HepG2 (cell line): Measurements from ENCODE around the gene STXBP2. TPM values are rescaled to one million over a fixed set of nuclear protein-coding genes. Genes with fewer than 3 reads are reported as not detected.

Experiments
- ATF7 ChIP-seq, 2 experiments: fragments of 450-650 bp in 1 of 2; sonication (generic) in 1 of 2; formaldehyde crosslinking in 1 of 2; IDR thresholded peaks; 2 replicates each; pipeline versions ENCODE4 v1.4.0 to v1.6.1; 2016 to 2020; ENCODE audit warnings: antibody characterized with exemption in 1 of 2, mild to moderate bottlenecking in 1 of 2, missing genetic modification reagents in 1 of 2
- BRD4 ChIP-seq: sonication (generic); formaldehyde crosslinking; IDR thresholded peaks from 2 replicates; pipeline ENCODE4 v1.4.0; 2020; ENCODE audit warnings: missing genetic modification reagents
- DNMT3B ChIP-seq: conservative IDR thresholded peaks from 2 replicates; pipeline ENCODE4 v1.6.1; 2016; ENCODE audit warnings: missing biosample characterization, control low read depth
- FOXK1 ChIP-seq: sonication (generic); formaldehyde crosslinking; IDR thresholded peaks from 2 replicates; pipeline ENCODE4 v1.4.0; 2020; ENCODE audit warnings: low read depth, missing genetic modification reagents, borderline replicate concordance
- GATA4 ChIP-seq: sonication (generic); IDR thresholded peaks from 2 replicates; pipeline ENCODE4 v1.6.1; 2016; ENCODE audit warnings: antibody characterized with exemption, low read depth, borderline replicate concordance
- HCFC1 ChIP-seq: fragments of 150-350 bp; IDR thresholded peaks from 2 replicates; pipeline ENCODE4 v1.6.1; 2014; ENCODE audit warnings: low read depth, low read length
- ISL2 ChIP-seq: sonication (generic); formaldehyde crosslinking; IDR thresholded peaks from 2 replicates; pipeline ENCODE4 v1.5.0; 2020; ENCODE audit warnings: missing genetic modification reagents
- KDM6A ChIP-seq: IDR thresholded peaks from 2 replicates; pipeline ENCODE4 v1.6.1; 2016; ENCODE audit warnings: low read depth
- KLF15 ChIP-seq: sonication (generic); formaldehyde crosslinking; IDR thresholded peaks from 2 replicates; pipeline ENCODE4 v1.8.1; 2023; ENCODE audit warnings: borderline replicate concordance, mild to moderate bottlenecking, inconsistent platforms, missing genetic modification reagents, mixed read lengths
- NPAS2 ChIP-seq: sonication (generic); formaldehyde crosslinking; IDR thresholded peaks from 2 replicates; pipeline ENCODE4 v1.8.0; 2022; ENCODE audit warnings: mild to moderate bottlenecking, missing genetic modification reagents, borderline replicate concordance
- REL ChIP-seq: sonication (generic); formaldehyde crosslinking; conservative IDR thresholded peaks from 2 replicates; pipeline ENCODE4 v1.8.0; 2022; ENCODE audit warnings: mild to moderate bottlenecking, missing genetic modification reagents, moderate library complexity
- SRSF9 ChIP-seq: fragments of 200-400 bp; formaldehyde crosslinking; IDR thresholded peaks from 2 replicates; pipeline ENCODE4 v1.6.1; 2018; ENCODE audit warnings: borderline replicate concordance, mild to moderate bottlenecking, low read depth, low read length; ENCODE audit not compliant: insufficient read depth, poor library complexity, severe bottlenecking
- TOPORS ChIP-seq: sonication (generic); formaldehyde crosslinking; IDR thresholded peaks from 2 replicates; pipeline ENCODE4 v1.8.0; 2023; ENCODE audit warnings: mild to moderate bottlenecking, missing genetic modification reagents
- ZNF143 ChIP-seq: sonication (generic); formaldehyde crosslinking; IDR thresholded peaks from 2 replicates; pipeline ENCODE4 v1.4.0; 2020; ENCODE audit warnings: missing genetic modification reagents
- ZNF644 ChIP-seq: IDR thresholded peaks from 2 replicates; pipeline ENCODE4 v1.6.1; 2016; ENCODE audit warnings: low read depth
- ZNF788 ChIP-seq: sonication (generic); formaldehyde crosslinking; IDR thresholded peaks from 2 replicates; pipeline ENCODE4 v1.5.0; 2020; ENCODE audit warnings: mild to moderate bottlenecking, missing genetic modification reagents, borderline replicate concordance
- polyA plus RNA-seq, 8 experiments: library from polyadenylated mRNA; depleted of rRNA in 3 of 8; stranded (reverse) in 7 of 8; unstranded in 1 of 8; fragments of >200 nt; fragmentation: Illumina TruSeq in 4 of 8; extraction: Trizol in 4 of 8; gene quantifications; 2 replicates each; pipeline versions ENCODE4 v1.2.1 to v1.2.3, GENCODE V29; 2011 to 2016; ENCODE audit warnings: low read depth in 4 of 8, missing spikeins in 1 of 8, mixed read lengths in 1 of 8; ENCODE audit not compliant: insufficient read depth in 1 of 8
- total RNA-seq, 5 experiments: library from RNA; depleted of rRNA; stranded (reverse); fragments of >200 nt; fragmentation: Illumina TruSeq; extraction: Trizol; gene quantifications; 2 replicates each; pipeline ENCODE4 v1.2.3, GENCODE V29; 2016; ENCODE audit warnings: low read depth in 1 of 5
- TF ChIP-seq, protein P1 (sequence below): sonication (generic); formaldehyde crosslinking; IDR thresholded peaks from 2 replicates; pipeline ENCODE4 v1.5.1; 2020; ENCODE audit warnings: missing genetic modification reagents, mild to moderate bottlenecking, borderline replicate concordance
- TF ChIP-seq, protein P2 (sequence below): sonication (generic); formaldehyde crosslinking; IDR thresholded peaks from 2 replicates; pipeline ENCODE4 v1.5.1; 2020; ENCODE audit warnings: missing genetic modification reagents, mild to moderate bottlenecking, borderline replicate concordance
- TF ChIP-seq, protein P3 (sequence below): sonication (generic); formaldehyde crosslinking; IDR thresholded peaks from 2 replicates; pipeline ENCODE4 v1.4.0; 2020; ENCODE audit warnings: missing genetic modification reagents; ENCODE audit errors: not compliant biosample characterization

STXBP2 gene
- total and polyA plus RNA-seq, 2 of the 13 experiments (the other 11 are each of a cell fraction or from before 2014, with no cell fraction given) = 22.8 to 40.1 TPM

DNA sequence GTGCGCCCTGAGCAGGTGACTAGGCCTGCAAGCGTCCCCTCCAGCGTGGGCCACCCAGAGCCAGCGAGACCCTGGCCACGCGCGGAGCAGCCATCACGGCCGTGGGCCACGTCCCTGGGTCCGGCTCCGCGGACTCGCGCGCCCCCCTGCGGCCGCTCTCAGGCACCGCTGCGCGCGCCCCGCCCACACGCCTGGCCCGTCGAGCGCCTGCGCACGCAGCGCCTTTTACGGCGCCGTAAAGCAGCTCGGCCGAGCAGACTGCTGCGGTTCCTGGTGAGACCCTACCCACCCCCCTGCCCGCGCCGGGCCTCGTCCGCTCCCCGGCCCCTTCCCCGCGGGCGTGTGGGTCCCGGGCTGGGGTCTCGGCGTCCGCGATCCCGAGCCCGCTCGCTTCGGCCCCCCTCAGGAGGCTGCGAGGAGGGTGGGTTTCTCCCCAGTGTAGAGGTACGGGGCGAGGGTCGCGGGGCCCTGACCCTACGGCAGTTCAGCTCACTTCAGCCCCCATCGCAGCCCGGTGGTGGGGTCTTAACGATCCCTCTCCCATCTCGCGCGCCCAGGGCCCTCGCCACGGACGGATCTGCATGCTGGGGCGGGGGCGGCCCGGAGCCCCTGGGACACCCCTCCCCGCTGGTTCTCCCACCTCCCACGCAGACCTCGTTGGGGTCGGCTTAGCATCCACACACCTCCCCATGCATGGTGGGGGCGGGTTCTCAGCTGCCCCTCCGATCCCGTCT lies 43.9 kb downstream of the STXBP2 start, which contains the start of gene TRAPPC5 (continued):
- TF ChIP-seq ZNF143 (no peak; the same call in 1 of the 2 replicates), ISL2 (CRISPR knock-in tag) (0 out of 2 replicates have a peak, but pooled peaks have one; percentile 44), ZNF644 (CRISPR knock-in tag) (no peak), DNMT3B (CRISPR knock-in tag) (no peak), HCFC1 (peak; percentile 33; the same call in 1 of the 2 replicates), REL (CRISPR knock-in tag) (no peak), SRSF9 (no peak), KDM6A (no peak), NPAS2 (no peak), ATF7 (IDR thresholded peaks at IDR 0.05) (no peak), ATF7 (CRISPR knock-in tag; IDR thresholded peaks at IDR 0.05) (no peak), FOXK1 (CRISPR knock-in tag) (no peak; the same call in 1 of the 2 replicates), KLF15 (CRISPR knock-in tag) (no peak), ZNF788 (CRISPR knock-in tag) (no peak; the same call in 1 of the 2 replicates), TOPORS (CRISPR knock-in tag) (no peak), BRD4 (CRISPR knock-in tag) (0 out of 2 replicates have a peak, but pooled peaks have one; percentile 35), GATA4 (no peak)
- TF ChIP-seq, protein P1, sequence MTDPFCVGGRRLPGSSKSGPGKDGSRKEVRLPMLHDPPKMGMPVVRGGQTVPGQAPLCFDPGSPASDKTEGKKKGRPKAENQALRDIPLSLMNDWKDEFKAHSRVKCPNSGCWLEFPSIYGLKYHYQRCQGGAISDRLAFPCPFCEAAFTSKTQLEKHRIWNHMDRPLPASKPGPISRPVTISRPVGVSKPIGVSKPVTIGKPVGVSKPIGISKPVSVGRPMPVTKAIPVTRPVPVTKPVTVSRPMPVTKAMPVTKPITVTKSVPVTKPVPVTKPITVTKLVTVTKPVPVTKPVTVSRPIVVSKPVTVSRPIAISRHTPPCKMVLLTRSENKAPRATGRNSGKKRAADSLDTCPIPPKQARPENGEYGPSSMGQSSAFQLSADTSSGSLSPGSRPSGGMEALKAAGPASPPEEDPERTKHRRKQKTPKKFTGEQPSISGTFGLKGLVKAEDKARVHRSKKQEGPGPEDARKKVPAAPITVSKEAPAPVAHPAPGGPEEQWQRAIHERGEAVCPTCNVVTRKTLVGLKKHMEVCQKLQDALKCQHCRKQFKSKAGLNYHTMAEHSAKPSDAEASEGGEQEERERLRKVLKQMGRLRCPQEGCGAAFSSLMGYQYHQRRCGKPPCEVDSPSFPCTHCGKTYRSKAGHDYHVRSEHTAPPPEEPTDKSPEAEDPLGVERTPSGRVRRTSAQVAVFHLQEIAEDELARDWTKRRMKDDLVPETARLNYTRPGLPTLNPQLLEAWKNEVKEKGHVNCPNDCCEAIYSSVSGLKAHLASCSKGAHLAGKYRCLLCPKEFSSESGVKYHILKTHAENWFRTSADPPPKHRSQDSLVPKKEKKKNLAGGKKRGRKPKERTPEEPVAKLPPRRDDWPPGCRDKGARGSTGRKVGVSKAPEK (CRISPR knock-in tag) = no peak
- TF ChIP-seq, protein P2, sequence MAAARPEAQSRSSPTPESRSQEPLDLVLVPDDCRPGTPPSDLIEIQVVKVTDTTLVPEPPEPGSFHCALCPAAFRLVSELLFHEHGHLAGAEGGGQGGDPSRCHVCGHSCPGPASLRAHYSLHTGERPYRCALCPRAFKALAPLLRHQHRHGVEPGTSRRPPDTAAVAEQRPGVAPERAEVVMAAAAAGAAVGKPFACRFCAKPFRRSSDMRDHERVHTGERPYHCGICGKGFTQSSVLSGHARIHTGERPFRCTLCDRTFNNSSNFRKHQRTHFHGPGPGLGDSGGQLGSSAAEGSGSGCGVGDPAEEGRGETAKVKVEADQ = 0 out of 2 replicates have a peak, but pooled peaks have one; percentile 43
- TF ChIP-seq, protein P3, sequence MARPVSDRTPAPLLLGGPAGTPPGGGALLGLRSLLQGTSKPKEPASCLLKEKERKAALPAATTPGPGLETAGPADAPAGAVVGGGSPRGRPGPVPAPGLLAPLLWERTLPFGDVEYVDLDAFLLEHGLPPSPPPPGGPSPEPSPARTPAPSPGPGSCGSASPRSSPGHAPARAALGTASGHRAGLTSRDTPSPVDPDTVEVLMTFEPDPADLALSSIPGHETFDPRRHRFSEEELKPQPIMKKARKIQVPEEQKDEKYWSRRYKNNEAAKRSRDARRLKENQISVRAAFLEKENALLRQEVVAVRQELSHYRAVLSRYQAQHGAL = no peak
